Measurements from ENCODE around the gene SDC4.

Gene SDC4

GRCh38 chr20:45306431-45306982 lies 41.7 kb downstream of the SDC4 start, which contains the start of gene RBPJL:
Gene RBPJL (plus strand): TSS chr20:45306840. CDS start chr20:45306923, 83 bp downstream.
- Histone ChIP-seq H3K27me3 (ENCODE audit: insufficient read depth, low read length) (peaks cover 17% of the 10 kb centered on the region), H3K36me3 (ENCODE audit: insufficient read depth, low read length) (no peaks in the 10 kb centered on the region), H2AFZ (ENCODE audit: low read length, unreplicated experiment) (no peak within 1 kb of the TSS), H3K27ac (ENCODE audit: low read depth, low read length) (no peak within 1 kb of the TSS), H3K4me1 (ENCODE audit: control insufficient read depth, insufficient read depth, low read length, unreplicated experiment) (peaks cover 3% of the 10 kb centered on the region), H3K79me2 (ENCODE audit: control insufficient read depth, insufficient read depth, low read length, unreplicated experiment) (no peaks in the 10 kb centered on the region), H3K4me3 (ENCODE audit: low read depth, low read length) (no peak within 1 kb of the TSS)

GRCh38 chr20:45305262-45305661 lies 43.0 kb downstream of the SDC4 start:
- peaks cover 17% of the 10 kb centered on the region for H3K27me3 ChIP-seq (ENCODE audit: insufficient read depth, low read length)
- no peaks in the 10 kb centered on the region for H3K79me2 ChIP-seq (ENCODE audit: control insufficient read depth, insufficient read depth, low read length, unreplicated experiment)
- H3K4me3 ChIP-seq (ENCODE audit: low read depth, low read length), result no peak overlapping the region
- H3K4me1 ChIP-seq (ENCODE audit: control insufficient read depth, insufficient read depth, low read length, unreplicated experiment), result peaks cover 3% of the 10 kb centered on the region
- H2AFZ ChIP-seq (ENCODE audit: low read length, unreplicated experiment), result no peak overlapping the region
- no peak overlapping the region for H3K27ac ChIP-seq (ENCODE audit: low read depth, low read length)
- H3K36me3 ChIP-seq (ENCODE audit: insufficient read depth, low read length), result no peaks in the 10 kb centered on the region

GRCh38 chr20:45304464-45304999 lies 43.7 kb downstream of the SDC4 start:
- Histone ChIP-seq H3K27ac (ENCODE audit: low read depth, low read length) (no peak overlapping the region), H2AFZ (ENCODE audit: low read length, unreplicated experiment) (no peak overlapping the region), H3K27me3 (ENCODE audit: insufficient read depth, low read length) (peaks cover 17% of the 10 kb centered on the region), H3K4me1 (ENCODE audit: control insufficient read depth, insufficient read depth, low read length, unreplicated experiment) (peaks cover 3% of the 10 kb centered on the region), H3K79me2 (ENCODE audit: control insufficient read depth, insufficient read depth, low read length, unreplicated experiment) (no peaks in the 10 kb centered on the region), H3K4me3 (ENCODE audit: low read depth, low read length) (no peak overlapping the region), H3K36me3 (ENCODE audit: insufficient read depth, low read length) (no peaks in the 10 kb centered on the region)

GRCh38 chr20:45303586-45304463 lies 44.4 kb downstream of the SDC4 start:
- H3K79me2 ChIP-seq (ENCODE audit: control insufficient read depth, insufficient read depth, low read length, unreplicated experiment), result no peaks in the 10 kb centered on the region
- no peak overlapping the region for H2AFZ ChIP-seq (ENCODE audit: low read length, unreplicated experiment)

GRCh38 chr20:45301824-45302271 lies 46.4 kb downstream of the SDC4 start:
- H3K4me1 ChIP-seq (ENCODE audit: control insufficient read depth, insufficient read depth, low read length, unreplicated experiment), result peaks cover 3% of the 10 kb centered on the region
- H3K36me3 ChIP-seq (ENCODE audit: insufficient read depth, low read length), result no peaks in the 10 kb centered on the region
- no peak overlapping the region for H2AFZ ChIP-seq (ENCODE audit: low read length, unreplicated experiment)
- H3K79me2 ChIP-seq (ENCODE audit: control insufficient read depth, insufficient read depth, low read length, unreplicated experiment), result no peaks in the 10 kb centered on the region
- no peak overlapping the region for H3K4me3 ChIP-seq (ENCODE audit: low read depth, low read length)
- H3K27me3 ChIP-seq (ENCODE audit: insufficient read depth, low read length), result peaks cover 17% of the 10 kb centered on the region
- no peak overlapping the region for H3K27ac ChIP-seq (ENCODE audit: low read depth, low read length)

More at GRCh38 chr20:45303586-45304463, 44.4 kb downstream of the SDC4 start:
- Histone ChIP-seq H3K27ac (ENCODE audit: low read depth, low read length) (no peak overlapping the region), H3K4me3 (ENCODE audit: low read depth, low read length) (no peak overlapping the region), H3K27me3 (ENCODE audit: insufficient read depth, low read length) (peaks cover 17% of the 10 kb centered on the region), H3K4me1 (ENCODE audit: control insufficient read depth, insufficient read depth, low read length, unreplicated experiment) (peaks cover 3% of the 10 kb centered on the region), H3K36me3 (ENCODE audit: insufficient read depth, low read length) (no peaks in the 10 kb centered on the region)

- H3K27ac ChIP-seq (ENCODE audit: low read depth, low read length), result no peak overlapping the region
- H3K4me3 ChIP-seq (ENCODE audit: low read depth, low read length), result no peak overlapping the region
- no peaks in the 10 kb centered on the region for H3K79me2 ChIP-seq (ENCODE audit: control insufficient read depth, insufficient read depth, low read length, unreplicated experiment)
- peaks cover 11% of the 10 kb centered on the region for H3K27me3 ChIP-seq (ENCODE audit: insufficient read depth, low read length)
- no peaks in the 10 kb centered on the region for H3K36me3 ChIP-seq (ENCODE audit: insufficient read depth, low read length)
- peaks cover 3% of the 10 kb centered on the region for H3K4me1 ChIP-seq (ENCODE audit: control insufficient read depth, insufficient read depth, low read length, unreplicated experiment)
- no peak overlapping the region for H2AFZ ChIP-seq (ENCODE audit: low read length, unreplicated experiment)
Measured at GRCh38 chr20:45300961-45301360, 47.3 kb downstream of the SDC4 start.

GRCh38 chr20:45299786-45300185 lies 48.4 kb downstream of the SDC4 start:
- H3K27ac ChIP-seq (ENCODE audit: low read depth, low read length), result no peak overlapping the region
- H2AFZ ChIP-seq (ENCODE audit: low read length, unreplicated experiment), result no peak overlapping the region
- H3K79me2 ChIP-seq (ENCODE audit: control insufficient read depth, insufficient read depth, low read length, unreplicated experiment), result no peaks in the 10 kb centered on the region
- no peak overlapping the region for H3K4me3 ChIP-seq (ENCODE audit: low read depth, low read length)
- H3K36me3 ChIP-seq (ENCODE audit: insufficient read depth, low read length), result no peaks in the 10 kb centered on the region
- H3K27me3 ChIP-seq (ENCODE audit: insufficient read depth, low read length), result peaks cover 11% of the 10 kb centered on the region
- H3K4me1 ChIP-seq (ENCODE audit: control insufficient read depth, insufficient read depth, low read length, unreplicated experiment), result peaks cover 3% of the 10 kb centered on the region

- no peak overlapping the region for H2AFZ ChIP-seq (ENCODE audit: low read length, unreplicated experiment)
Measured at GRCh38 chr20:45297786-45298497, 50.3 kb downstream of the SDC4 start.

GRCh38 chr20:45294659-45295058 lies 53.6 kb downstream of the SDC4 start:
- no peak overlapping the region for H2AFZ ChIP-seq (ENCODE audit: low read length, unreplicated experiment)
- no peaks in the 10 kb centered on the region for H3K27me3 ChIP-seq (ENCODE audit: insufficient read depth, low read length)
- no peaks in the 10 kb centered on the region for H3K79me2 ChIP-seq (ENCODE audit: control insufficient read depth, insufficient read depth, low read length, unreplicated experiment)
- no peak overlapping the region for H3K4me3 ChIP-seq (ENCODE audit: low read depth, low read length)
- no peaks in the 10 kb centered on the region for H3K4me1 ChIP-seq (ENCODE audit: control insufficient read depth, insufficient read depth, low read length, unreplicated experiment)
- no peaks in the 10 kb centered on the region for H3K36me3 ChIP-seq (ENCODE audit: insufficient read depth, low read length)
- no peak overlapping the region for H3K27ac ChIP-seq (ENCODE audit: low read depth, low read length)

More at GRCh38 chr20:45297786-45298497, 50.3 kb downstream of the SDC4 start:
- Histone ChIP-seq H3K36me3 (ENCODE audit: insufficient read depth, low read length) (no peaks in the 10 kb centered on the region), H3K79me2 (ENCODE audit: control insufficient read depth, insufficient read depth, low read length, unreplicated experiment) (no peaks in the 10 kb centered on the region), H3K27me3 (ENCODE audit: insufficient read depth, low read length) (no peaks in the 10 kb centered on the region), H3K4me1 (ENCODE audit: control insufficient read depth, insufficient read depth, low read length, unreplicated experiment) (no peaks in the 10 kb centered on the region), H3K27ac (ENCODE audit: low read depth, low read length) (no peak overlapping the region), H3K4me3 (ENCODE audit: low read depth, low read length) (no peak overlapping the region)

GRCh38 chr20:45294003-45294368 lies 54.2 kb downstream of the SDC4 start:
- Histone ChIP-seq H3K27ac (ENCODE audit: low read depth, low read length) (no peak overlapping the region), H3K36me3 (ENCODE audit: insufficient read depth, low read length) (no peaks in the 10 kb centered on the region), H3K4me3 (ENCODE audit: low read depth, low read length) (peak overlapping the region; percentile 87)

More at GRCh38 chr20:45294003-45294368, 54.2 kb downstream of the SDC4 start:
- H3K79me2 ChIP-seq (ENCODE audit: control insufficient read depth, insufficient read depth, low read length, unreplicated experiment), result no peaks in the 10 kb centered on the region
- H2AFZ ChIP-seq (ENCODE audit: low read length, unreplicated experiment), result no peak overlapping the region
- no peaks in the 10 kb centered on the region for H3K27me3 ChIP-seq (ENCODE audit: insufficient read depth, low read length)
- H3K4me1 ChIP-seq (ENCODE audit: control insufficient read depth, insufficient read depth, low read length, unreplicated experiment), result no peaks in the 10 kb centered on the region
